Chondrocyte (in vitro differentiated cells): ENCODE measurements around the gene NFASC. TPM values are rescaled to one million over a fixed set of nuclear protein-coding genes. Genes with fewer than 3 reads are reported as not detected.

Experiments
- DNase-seq: peaks from one replicate; pipeline ENCODE4 v3.0.0; 2021; ENCODE audit warnings: mixed read lengths, low spot score
- H3K27ac Mint-ChIP-seq: one replicate; pipeline ENCODE4 v1.8.0; 2021; ENCODE audit warnings: mild to moderate bottlenecking, moderate library complexity, mixed read lengths; ENCODE audit not compliant: unreplicated experiment
- H3K27me3 Mint-ChIP-seq: 2 replicates; pipeline ENCODE4 v1.8.0; 2021; ENCODE audit warnings: low read depth, mixed read lengths
- H3K36me3 Mint-ChIP-seq: 2 replicates; pipeline ENCODE4 v1.8.0; 2021; ENCODE audit warnings: low read depth, mixed read lengths
- H3K4me1 Mint-ChIP-seq: 2 replicates; pipeline ENCODE4 v1.8.0; 2021; ENCODE audit warnings: low read depth, mild to moderate bottlenecking, mixed read lengths
- H3K4me3 Mint-ChIP-seq: one replicate; pipeline ENCODE4 v1.8.0; 2021; ENCODE audit warnings: mild to moderate bottlenecking, moderate library complexity, mixed read lengths; ENCODE audit not compliant: unreplicated experiment
- H3K9me3 Mint-ChIP-seq: 2 replicates; pipeline ENCODE4 v1.8.0; 2021; ENCODE audit warnings: low read depth, mixed read lengths
- CTCF ChIP-seq: fragments of 200-600 bp; sonication (generic); IDR thresholded peaks from 2 replicates; pipeline ENCODE4 v1.5.0; 2021; ENCODE audit warnings: antibody characterized with exemption, mild to moderate bottlenecking, moderate library complexity
- total RNA-seq: library from RNA; stranded (reverse); gene quantifications from 3 replicates; pipeline ENCODE4 v1.2.1, GENCODE V29; 2021

Gene NFASC
- total RNA-seq, 1 donor from 2014 or later: 0.20 TPM

- Mint-ChIP-seq H3K27ac (no peak overlapping the region), H3K4me1 (no peaks in the 10 kb centered on the region), H3K4me3 (no peak overlapping the region), H3K27me3 (peaks cover 49% of the 10 kb centered on the region), H3K9me3 (no peaks in the 10 kb centered on the region), H3K36me3 (no peaks in the 10 kb centered on the region)
- TF ChIP-seq CTCF: no peak
- DNase-seq: no peak
Measured at GRCh38 chr1:204909109-204909508, 38.4 kb downstream of the NFASC start.

DNA sequence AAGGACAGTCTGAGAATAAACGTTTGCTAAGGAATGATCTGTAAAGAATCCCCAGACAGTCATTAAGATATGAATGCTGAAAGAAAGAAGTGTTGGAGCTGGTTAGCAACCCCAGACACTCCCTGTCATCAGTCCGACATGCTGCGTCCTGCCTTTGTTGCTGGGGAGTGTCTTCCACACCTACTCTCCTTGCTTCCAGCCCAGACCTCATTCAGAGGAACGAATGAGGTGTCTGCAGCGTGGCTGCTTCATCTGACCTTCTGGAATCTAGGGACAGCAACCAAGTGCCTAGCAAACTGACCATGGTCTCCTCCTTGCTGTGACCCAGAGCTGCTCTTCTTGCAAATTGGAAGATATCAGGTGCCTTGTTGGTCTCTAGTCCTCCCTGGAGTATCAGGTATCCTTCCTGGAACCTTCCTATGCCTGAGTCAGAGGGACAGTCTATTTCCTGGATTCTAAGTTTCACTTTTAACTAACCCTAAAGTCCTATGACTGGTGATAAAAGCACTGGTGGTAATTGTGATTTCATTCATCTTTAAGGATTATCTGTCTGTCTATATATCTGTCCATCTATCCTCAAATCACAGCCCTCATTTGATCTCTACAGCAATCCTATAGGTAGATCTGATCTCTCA lies 45.3 kb downstream of the NFASC start:
- no peak for DNase-seq
- H3K4me3 Mint-ChIP-seq: no peak overlapping the region
- no peaks in the 10 kb centered on the region for H3K36me3 Mint-ChIP-seq

GRCh38 chr1:204917802-204918201 lies 47.1 kb downstream of the NFASC start:
- H3K9me3 Mint-ChIP-seq: peaks cover 8% of the 10 kb centered on the region
- no peak for TF ChIP-seq CTCF
- DNase-seq: no peak

More for the DNA sequence above, 45.3 kb downstream of the NFASC start:
- H3K4me1 Mint-ChIP-seq: no peaks in the 10 kb centered on the region
- peaks cover 8% of the 10 kb centered on the region for H3K9me3 Mint-ChIP-seq
- peaks cover 25% of the 10 kb centered on the region for H3K27me3 Mint-ChIP-seq
- TF ChIP-seq CTCF: no peak
- H3K27ac Mint-ChIP-seq: no peak overlapping the region

DNA sequence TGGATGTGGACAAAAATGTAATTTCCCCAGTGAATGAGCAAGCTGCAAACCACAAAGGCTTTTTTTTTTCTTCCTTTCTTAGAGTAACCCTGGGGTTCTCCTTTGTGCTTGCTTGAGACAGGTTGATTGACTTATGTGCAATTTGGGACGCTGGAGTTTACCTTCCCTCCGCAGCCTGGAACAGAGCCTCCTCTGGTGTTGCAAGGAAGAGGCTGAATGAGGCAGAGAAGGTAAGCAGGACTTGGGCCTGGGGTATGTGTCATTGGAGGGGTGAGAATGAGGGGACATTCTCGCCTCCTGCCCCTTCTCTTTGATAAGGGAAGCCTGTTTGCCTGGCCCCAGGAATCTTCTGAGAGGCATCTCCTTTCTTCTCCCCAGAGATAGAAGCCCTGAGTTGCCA lies 49.8 kb downstream of the NFASC start:
- H3K36me3 Mint-ChIP-seq: no peaks in the 10 kb centered on the region
- H3K4me1 Mint-ChIP-seq: peaks cover 4% of the 10 kb centered on the region
- no peak overlapping the region for H3K4me3 Mint-ChIP-seq
- peaks cover 24% of the 10 kb centered on the region for H3K27me3 Mint-ChIP-seq
- H3K9me3 Mint-ChIP-seq: peaks cover 8% of the 10 kb centered on the region
- no peak for DNase-seq
- no peak for TF ChIP-seq CTCF
- H3K27ac Mint-ChIP-seq: no peak overlapping the region

More at GRCh38 chr1:204917802-204918201, 47.1 kb downstream of the NFASC start:
- Mint-ChIP-seq H3K4me3 (no peak overlapping the region), H3K27me3 (peaks cover 28% of the 10 kb centered on the region), H3K27ac (no peak overlapping the region), H3K36me3 (no peaks in the 10 kb centered on the region), H3K4me1 (no peaks in the 10 kb centered on the region)

- H3K4me3 Mint-ChIP-seq: no peak overlapping the region
- TF ChIP-seq CTCF: no peak
- no peak for DNase-seq
- no peaks in the 10 kb centered on the region for H3K36me3 Mint-ChIP-seq
- H3K9me3 Mint-ChIP-seq: peaks cover 8% of the 10 kb centered on the region
- H3K27me3 Mint-ChIP-seq: peaks cover 28% of the 10 kb centered on the region
- no peak overlapping the region for H3K27ac Mint-ChIP-seq
- peaks cover 4% of the 10 kb centered on the region for H3K4me1 Mint-ChIP-seq
Measured at GRCh38 chr1:204920967-204921366, 50.3 kb downstream of the NFASC start.
